Measurements from ENCODE around the gene TMEM117. TPM values are rescaled to one million over a fixed set of nuclear protein-coding genes. Genes with fewer than 3 reads are reported as not detected.

Gene TMEM117
- total and polyA plus RNA-seq, 2 donors (not counting 1 experiment from before 2014, with no cell fraction given) = 2.0 to 10.4 TPM

DNA sequence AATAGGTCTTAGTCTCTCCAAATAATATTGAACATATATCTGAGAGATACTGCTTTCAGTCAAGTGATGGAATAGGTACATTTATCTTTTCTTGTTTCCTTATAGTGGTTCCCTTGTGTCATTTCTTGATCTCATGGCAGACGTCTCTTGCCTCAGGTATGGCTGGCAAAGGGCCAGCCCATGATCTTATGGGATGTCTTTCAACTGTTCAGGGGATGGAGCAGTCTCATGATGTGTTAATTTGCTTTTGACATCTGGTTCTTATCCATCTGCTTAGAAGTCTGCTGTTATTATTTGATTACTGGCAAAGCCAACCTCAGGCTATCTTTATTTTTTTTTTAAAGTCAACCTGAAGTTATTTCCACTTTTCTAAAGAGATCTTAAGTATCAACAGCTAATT, 262.9 kb downstream of the TMEM117 start:
- Histone ChIP-seq H3K4me2 (replicated peaks; ENCODE audit: low read depth, low read length, poor library complexity, severe bottlenecking) (no peak overlapping the region), H3K27ac (ENCODE audit: low read length in 2 of 2) (no peak overlapping the region), H3K4me1 (ENCODE audit: control insufficient read depth in 2 of 2, insufficient read depth in 2 of 2, low read length in 2 of 2) (no peaks in the 10 kb centered on the region), H3K4me3 (ENCODE audit: control extremely low read depth in 1 of 5, extremely low read depth in 1 of 5, insufficient read depth in 1 of 5, low read depth in 2 of 5, low read length in 4 of 5) (no peak overlapping the region), H2AFZ (ENCODE audit: insufficient read depth, low read depth, low read length, poor library complexity, severe bottlenecking) (no peak overlapping the region), H3K9ac (ENCODE audit: low read length) (no peak overlapping the region), H4K20me1 (ENCODE audit: control insufficient read depth, insufficient read depth, low read length, poor library complexity, severe bottlenecking) (no peaks in the 10 kb centered on the region), H3K27me3 (replicated peaks in 1 of 4; ENCODE audit: control extremely low read depth in 1 of 4, control insufficient read depth in 3 of 4, insufficient read depth in 4 of 4, low read length in 3 of 4) (no peaks in the 10 kb centered on the region), H3K79me2 (ENCODE audit: control insufficient read depth, insufficient read depth, low read length) (no peaks in the 10 kb centered on the region), H3K36me3 (replicated peaks in 1 of 2; ENCODE audit: control extremely low read depth in 1 of 2, control insufficient read depth in 1 of 2, extremely low read depth in 1 of 2, insufficient read depth in 2 of 2, low read length in 1 of 2) (no peaks in the 10 kb centered on the region), H3K9me3 (ENCODE audit: control extremely low read depth in 1 of 3, control insufficient read depth in 2 of 3, insufficient read depth in 1 of 3, low read length in 2 of 3) (peaks cover 0 to 5% (median 0%) of the 10 kb centered on the region in 3 donors)
- ATAC-seq (ENCODE audit: low read depth) = no peak
- CTCF ChIA-PET = no interaction called here
- POLR2A ChIA-PET = no interaction called here
- H3K9me3 Mint-ChIP-seq (ENCODE audit: insufficient read depth) = no peaks in the 10 kb centered on the region
- DNase-seq = no peak
- no peak overlapping the region for H3K4me3 Mint-ChIP-seq
- TF ChIP-seq, protein P1, sequence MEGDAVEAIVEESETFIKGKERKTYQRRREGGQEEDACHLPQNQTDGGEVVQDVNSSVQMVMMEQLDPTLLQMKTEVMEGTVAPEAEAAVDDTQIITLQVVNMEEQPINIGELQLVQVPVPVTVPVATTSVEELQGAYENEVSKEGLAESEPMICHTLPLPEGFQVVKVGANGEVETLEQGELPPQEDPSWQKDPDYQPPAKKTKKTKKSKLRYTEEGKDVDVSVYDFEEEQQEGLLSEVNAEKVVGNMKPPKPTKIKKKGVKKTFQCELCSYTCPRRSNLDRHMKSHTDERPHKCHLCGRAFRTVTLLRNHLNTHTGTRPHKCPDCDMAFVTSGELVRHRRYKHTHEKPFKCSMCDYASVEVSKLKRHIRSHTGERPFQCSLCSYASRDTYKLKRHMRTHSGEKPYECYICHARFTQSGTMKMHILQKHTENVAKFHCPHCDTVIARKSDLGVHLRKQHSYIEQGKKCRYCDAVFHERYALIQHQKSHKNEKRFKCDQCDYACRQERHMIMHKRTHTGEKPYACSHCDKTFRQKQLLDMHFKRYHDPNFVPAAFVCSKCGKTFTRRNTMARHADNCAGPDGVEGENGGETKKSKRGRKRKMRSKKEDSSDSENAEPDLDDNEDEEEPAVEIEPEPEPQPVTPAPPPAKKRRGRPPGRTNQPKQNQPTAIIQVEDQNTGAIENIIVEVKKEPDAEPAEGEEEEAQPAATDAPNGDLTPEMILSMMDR (IDR thresholded peaks at IDR 0.05) = no peak
- no peak for TF ChIP-seq EZH2 (IDR thresholded peaks at IDR 0.05; ENCODE audit: borderline replicate concordance, insufficient read depth, low read depth, low read length, poor library complexity, severe bottlenecking)
- H3K4me1 Mint-ChIP-seq = no peaks in the 10 kb centered on the region
- no peaks in the 10 kb centered on the region for H3K27me3 Mint-ChIP-seq
- H3K27ac Mint-ChIP-seq = no peak overlapping the region
- intact Hi-C loops (cut with micrococcal nuclease) = no loop called here
- WGBS (ENCODE audit: insufficient coverage) = no CpG with 5 or more reads among the region's 1 CpG

DNA sequence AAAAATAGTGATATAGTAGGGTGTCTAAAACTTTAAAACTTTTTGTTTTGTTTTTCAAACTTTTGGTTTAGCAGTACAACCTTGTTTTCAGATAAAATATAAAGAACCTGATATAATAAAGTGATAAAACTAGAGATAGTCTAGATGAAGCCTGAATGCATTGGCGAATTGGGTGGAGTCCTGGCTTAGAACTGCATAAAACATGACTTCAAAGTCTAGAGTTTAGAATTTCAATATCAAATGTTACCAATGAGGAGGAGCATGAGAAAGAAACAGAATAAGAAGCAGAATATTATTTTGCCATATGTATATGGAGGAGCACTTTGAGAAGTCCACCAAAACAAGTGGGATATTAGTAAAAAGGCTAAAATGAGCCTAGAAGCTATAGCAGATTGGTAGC, 263.6 kb downstream of the TMEM117 start:
- Histone ChIP-seq H3K4me2 (replicated peaks; ENCODE audit: low read depth, low read length, poor library complexity, severe bottlenecking) (no peak overlapping the region), H3K4me1 (ENCODE audit: control insufficient read depth in 2 of 2, insufficient read depth in 2 of 2, low read length in 2 of 2) (no peaks in the 10 kb centered on the region), H3K27ac (ENCODE audit: low read length in 2 of 2) (no peak overlapping the region), H3K36me3 (replicated peaks in 1 of 2; ENCODE audit: control extremely low read depth in 1 of 2, control insufficient read depth in 1 of 2, extremely low read depth in 1 of 2, insufficient read depth in 2 of 2, low read length in 1 of 2) (no peaks in the 10 kb centered on the region), H4K20me1 (ENCODE audit: control insufficient read depth, insufficient read depth, low read length, poor library complexity, severe bottlenecking) (no peaks in the 10 kb centered on the region), H3K79me2 (ENCODE audit: control insufficient read depth, insufficient read depth, low read length) (no peaks in the 10 kb centered on the region), H3K4me3 (ENCODE audit: control extremely low read depth in 1 of 5, extremely low read depth in 1 of 5, insufficient read depth in 1 of 5, low read depth in 2 of 5, low read length in 4 of 5) (no peak overlapping the region), H2AFZ (ENCODE audit: insufficient read depth, low read depth, low read length, poor library complexity, severe bottlenecking) (no peak overlapping the region), H3K9ac (ENCODE audit: low read length) (no peak overlapping the region), H3K27me3 (replicated peaks in 1 of 4; ENCODE audit: control extremely low read depth in 1 of 4, control insufficient read depth in 3 of 4, insufficient read depth in 4 of 4, low read length in 3 of 4) (no peaks in the 10 kb centered on the region), H3K9me3 (ENCODE audit: control extremely low read depth in 1 of 3, control insufficient read depth in 2 of 3, insufficient read depth in 1 of 3, low read length in 2 of 3) (peaks cover 0 to 5% (median 0%) of the 10 kb centered on the region in 3 donors)
- WGBS (ENCODE audit: insufficient coverage) = no CpG with 5 or more reads among the region's 1 CpG
- DNase-seq = no peak
- no peaks in the 10 kb centered on the region for H3K4me1 Mint-ChIP-seq
- no peaks in the 10 kb centered on the region for H3K27me3 Mint-ChIP-seq
- H3K27ac Mint-ChIP-seq = no peak overlapping the region
- no peaks in the 10 kb centered on the region for H3K9me3 Mint-ChIP-seq (ENCODE audit: insufficient read depth)
- H3K4me3 Mint-ChIP-seq = no peak overlapping the region
- intact Hi-C loops (cut with micrococcal nuclease) = no loop called here
- no peak for ATAC-seq (ENCODE audit: low read depth)
- CTCF ChIA-PET = no interaction called here
- no peak for TF ChIP-seq EZH2 (IDR thresholded peaks at IDR 0.05; ENCODE audit: borderline replicate concordance, insufficient read depth, low read depth, low read length, poor library complexity, severe bottlenecking)
- TF ChIP-seq, protein P1 (IDR thresholded peaks at IDR 0.05) = no peak
- POLR2A ChIA-PET = no interaction called here

Measured in B cell (primary cell).